A549 treated with GW870086 at 1 μM for 4 hours (cell line): ENCODE results near the gene ACRBP. TPM values are rescaled to one million over a fixed set of nuclear protein-coding genes. Genes with fewer than 3 reads are reported as not detected.

Experiments used
- total RNA-seq: library from RNA; stranded (reverse); fragments of 200-300 nt; extraction: Qiagen RNA extraction; gene quantifications from 5 replicates; pipeline ENCODE4 v1.2.3, GENCODE V29; 2022; ENCODE audit warnings: low read depth

The ACRBP gene
- 0.19 to 0.24 TPM (median 0.19 TPM) in 3 of 5 replicates, not detected in the others for total RNA-seq

DNA sequence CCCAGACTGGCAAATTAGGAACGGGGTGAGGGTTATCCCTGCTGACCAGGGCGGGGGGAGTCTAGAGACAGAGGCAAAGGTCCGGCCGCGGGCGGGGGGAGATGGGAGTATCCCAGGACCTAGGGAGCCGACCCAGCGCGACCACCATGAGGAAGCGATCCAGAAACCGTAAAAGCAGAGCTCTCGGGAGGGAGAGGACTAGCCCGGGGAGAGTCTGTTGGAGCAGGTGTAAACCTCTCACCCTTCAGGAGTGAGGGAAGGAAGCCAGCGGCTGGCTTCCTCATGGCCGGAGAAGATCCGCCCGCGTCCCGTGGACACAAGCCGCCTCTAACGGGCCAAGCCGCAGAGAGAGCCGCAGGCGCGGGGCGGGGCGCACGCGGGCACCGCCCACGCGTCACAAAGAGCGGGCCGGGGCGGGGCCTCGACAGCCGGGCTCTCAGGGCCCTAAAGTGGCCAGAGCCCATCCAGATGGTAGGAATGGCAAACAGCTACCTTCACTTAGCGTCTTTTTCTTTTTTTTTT lies at the start of gene ACRBP:
TSS of gene ACRBP (minus strand) at position 350 of the 522 bp plus-strand sequence. CDS start at position 284, 66 bp downstream.

DNA sequence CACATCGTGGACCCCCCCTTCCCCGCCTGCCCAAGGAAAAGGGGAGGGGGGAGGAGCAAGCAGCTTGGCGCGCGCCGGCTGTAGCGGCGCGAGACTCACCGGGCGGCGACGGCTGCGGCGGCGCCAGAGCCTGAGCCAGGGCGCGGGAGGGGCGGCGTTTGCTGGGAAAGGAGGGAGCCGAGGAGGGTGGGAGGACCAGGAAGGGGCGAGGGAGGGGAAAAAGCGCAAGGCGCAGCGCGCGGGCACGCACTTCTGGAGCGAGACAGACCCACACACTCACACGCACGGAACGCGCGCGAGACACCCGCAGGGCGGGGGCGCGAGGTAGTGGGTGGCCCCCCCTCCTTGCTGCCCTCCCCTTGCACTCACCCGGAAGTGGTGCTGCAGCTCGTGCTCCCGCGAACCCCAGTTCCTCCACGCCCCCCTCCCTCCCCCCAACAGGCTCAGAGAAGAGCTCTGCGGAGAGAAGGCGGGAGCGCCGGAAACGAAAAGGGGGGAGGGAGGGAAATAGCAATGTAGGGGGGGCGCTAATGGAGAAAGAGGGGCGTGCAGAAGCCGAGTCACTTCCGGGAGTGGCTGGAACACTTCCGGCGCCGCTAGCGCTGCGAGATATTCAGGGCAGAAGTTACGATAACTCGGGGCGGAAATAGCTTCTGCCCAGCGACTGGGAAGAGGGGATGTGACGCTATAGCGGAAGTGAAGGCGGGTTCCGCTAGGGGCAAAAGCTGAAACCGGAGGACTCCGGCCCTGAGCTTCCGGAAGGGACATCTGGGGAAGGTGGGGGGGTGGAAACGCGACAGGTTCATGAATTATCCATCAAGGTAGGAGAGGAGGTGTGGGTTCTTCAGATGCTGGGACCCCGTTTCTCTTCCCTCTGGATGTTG lies 42.0 kb upstream of the ACRBP start, which contains the start of gene ZNF384:
TSS of gene ZNF384 (minus strand) at position 377 of the 884 bp plus-strand sequence. CDS start 9,855 bp downstream, outside the sequence.

DNA sequence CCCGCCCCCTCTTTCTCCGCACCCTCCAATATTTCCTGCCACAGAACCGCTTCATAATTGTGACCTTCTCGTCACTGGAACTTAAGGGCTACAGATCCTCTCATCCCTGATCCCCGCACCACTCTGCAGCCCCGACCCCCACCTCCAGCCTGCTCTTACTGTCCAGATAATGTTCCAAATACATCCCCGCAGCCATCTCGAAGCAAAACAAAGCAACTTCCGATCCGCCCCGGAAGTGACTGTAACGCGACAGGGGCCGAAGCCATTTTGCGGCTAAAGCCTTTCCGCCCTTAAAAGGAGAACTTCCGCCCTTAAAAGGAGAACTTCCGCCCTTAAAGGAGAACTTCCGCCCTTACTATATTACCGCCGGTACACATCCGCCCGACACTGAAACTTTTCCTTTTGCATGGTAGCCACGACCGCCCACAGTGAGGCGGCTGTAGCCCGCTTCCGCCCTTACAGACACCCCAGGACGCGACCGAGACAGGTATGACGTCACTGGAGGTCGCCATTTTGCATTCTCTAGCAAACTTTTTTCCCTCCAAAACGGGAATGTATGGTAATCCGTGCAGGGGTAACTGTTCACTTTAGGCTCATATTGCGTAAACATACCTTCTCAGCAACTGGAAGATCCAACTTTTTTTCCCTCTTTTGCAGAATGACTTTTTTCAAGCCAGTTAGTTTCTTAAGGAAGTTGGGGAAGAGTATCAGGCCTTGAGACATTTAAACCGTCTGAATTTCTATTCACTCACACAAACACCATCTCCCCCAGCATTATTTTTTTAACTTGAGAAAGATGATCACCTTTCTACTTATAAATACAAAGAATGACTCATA lies 15.9 kb upstream of the ACRBP start, which contains the start of gene ING4:
TSS of gene ING4 (minus strand) at position 214 of the 837 bp plus-strand sequence. CDS start at position 196, 18 bp downstream.

DNA sequence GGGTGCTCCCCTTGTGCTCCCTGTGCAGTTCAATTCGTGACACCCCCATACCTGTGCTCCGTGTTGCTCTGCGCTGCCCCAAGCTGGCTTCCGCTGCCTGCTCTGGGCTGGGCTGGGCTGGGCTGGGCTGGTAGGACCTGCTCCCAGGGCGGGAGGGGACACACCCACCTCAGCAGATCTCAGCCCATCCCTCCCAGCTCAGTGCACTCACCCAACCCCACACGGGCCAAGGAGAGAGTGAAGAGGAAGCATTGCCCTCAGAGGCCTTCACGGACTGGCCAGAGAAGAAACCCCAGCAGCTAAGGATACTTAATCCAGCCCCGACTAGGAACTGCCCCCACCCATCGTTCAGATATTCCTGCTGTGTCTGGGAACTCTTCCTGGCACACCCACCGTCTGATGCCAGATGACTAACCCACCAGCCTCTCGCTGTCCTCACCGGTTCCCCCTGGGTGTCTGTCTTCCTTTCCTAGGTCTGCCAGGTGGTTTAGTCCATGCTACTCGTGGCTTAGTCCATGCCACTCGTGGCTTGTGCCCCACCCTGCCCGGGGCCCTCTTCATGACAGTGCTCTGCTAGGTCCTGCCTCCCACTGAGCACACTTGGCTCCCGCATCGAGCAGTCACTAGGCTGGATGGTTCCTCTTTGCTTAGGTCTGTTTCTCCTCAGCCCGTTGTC lies 11.2 kb downstream of the ACRBP start, which contains the start of gene LPAR5:
TSS of gene LPAR5 (minus strand) at position 104 of the 676 bp plus-strand sequence. CDS start 14,711 bp downstream, outside the sequence.

Other genes with a start within 250 kb of the ACRBP start
- not detected in 5 replicates for gene CD27, start 202.5 kb downstream of the ACRBP start, total RNA-seq
- gene TAPBPL, start 195.4 kb downstream of the ACRBP start, total RNA-seq, result 3.3 to 4.7 TPM (median 3.8 TPM) in 5 replicates
- gene VAMP1, start 176.8 kb downstream of the ACRBP start, total RNA-seq, result 9.8 to 12.0 TPM (median 11.0 TPM) in 5 replicates
- gene MRPL51, start 154.2 kb downstream of the ACRBP start, total RNA-seq, result 293 to 351 TPM (median 319 TPM) in 5 replicates
- 49.8 to 66.2 TPM (median 58.4 TPM) in 5 replicates for gene NCAPD2, start 153.3 kb downstream of the ACRBP start, total RNA-seq
- gene GAPDH, start 112.9 kb downstream of the ACRBP start, total RNA-seq, result 6,831 to 9,120 TPM (median 8,658 TPM) in 5 replicates
- gene IFFO1, start 91.4 kb downstream of the ACRBP start, total RNA-seq, result 1.9 to 3.4 TPM (median 2.1 TPM) in 5 replicates
- gene NOP2, start 79.1 kb downstream of the ACRBP start, total RNA-seq, result 96.4 to 107 TPM (median 104 TPM) in 5 replicates
- gene CHD4, start 40.1 kb downstream of the ACRBP start, total RNA-seq, result 64.0 to 70.4 TPM (median 64.3 TPM) in 5 replicates
- 0.55 to 0.97 TPM (median 0.65 TPM) in 5 replicates for gene LPAR5, start 11.5 kb downstream of the ACRBP start, total RNA-seq
- gene ING4, start 15.7 kb upstream of the ACRBP start, total RNA-seq, result 11.2 to 16.5 TPM (median 14.6 TPM) in 5 replicates
- gene ZNF384, start 41.9 kb upstream of the ACRBP start, total RNA-seq, result 50.8 to 60.2 TPM (median 56.8 TPM) in 5 replicates
- gene PIANP, start 53.4 kb upstream of the ACRBP start, total RNA-seq, result 0.95 to 1.5 TPM (median 0.97 TPM) in 5 replicates
- 48.9 to 55.9 TPM (median 52.8 TPM) in 5 replicates for gene COPS7A, start 76.6 kb upstream of the ACRBP start, total RNA-seq
- gene MLF2, start 105.7 kb upstream of the ACRBP start, total RNA-seq, result 261 to 319 TPM (median 311 TPM) in 5 replicates
- 593 to 907 TPM (median 774 TPM) in 5 replicates for gene PTMS, start 118.9 kb upstream of the ACRBP start, total RNA-seq
- 0.94 to 2.1 TPM (median 1.5 TPM) in 5 replicates for gene LAG3, start 125.1 kb upstream of the ACRBP start, total RNA-seq
- not detected in 5 replicates for gene CD4, start 142.1 kb upstream of the ACRBP start, total RNA-seq
- 0.27 to 1.1 TPM (median 0.61 TPM) in 5 replicates for gene GPR162, start 174.4 kb upstream of the ACRBP start, total RNA-seq
- 19.6 to 28.9 TPM (median 27.4 TPM) in 5 replicates for gene P3H3, start 181.0 kb upstream of the ACRBP start, total RNA-seq
- 0.96 to 1.9 TPM (median 1.8 TPM) in 5 replicates for gene GNB3, start 193.5 kb upstream of the ACRBP start, total RNA-seq
- gene CDCA3, start 203.9 kb upstream of the ACRBP start, total RNA-seq, result 70.8 to 86.2 TPM (median 80.8 TPM) in 5 replicates
- gene USP5, start 204.7 kb upstream of the ACRBP start, total RNA-seq, result 69.7 to 80.0 TPM (median 72.6 TPM) in 5 replicates
- 1,472 to 1,683 TPM (median 1,669 TPM) in 5 replicates for gene TPI1, start 220.1 kb upstream of the ACRBP start, total RNA-seq
- gene SPSB2, start 225.9 kb upstream of the ACRBP start, total RNA-seq, result 30.1 to 40.4 TPM (median 37.5 TPM) in 5 replicates